Astrocyte of the spinal cord (primary cell): ENCODE results near the gene CACNB2.
A peak's percentile ranks its signal among the peaks of the same experiment; 100 is the strongest.
"Not testable (repeated sequence)": the region's sequence is repeated elsewhere in the genome, so short reads cannot be mapped to it uniquely, and the experiment has no call there.

Source experiments
- DNase-seq: peaks from one replicate; pipeline ENCODE4 v3.0.0; 2011; ENCODE audit warnings: low read depth, low spot score
- H3K4me3 ChIP-seq: 2 replicates; pipeline ENCODE4 v1.5.1; 2011; ENCODE audit warnings: low read depth, mild to moderate bottlenecking, low read length, moderate library complexity
- in situ Hi-C: cut with HindIII; loops from 2 replicates; pipeline ENCODE4 v1.10.0; 2017; ENCODE audit warnings: low sequenced_read_pairs
- TF ChIP-seq, protein P1 (sequence below): IDR thresholded peaks from 2 replicates; pipeline ENCODE4 v1.5.1; 2012; ENCODE audit warnings: low read depth, mild to moderate bottlenecking, low read length, inconsistent platforms

CACNB2 gene

GRCh38 chr10:18142151-18142550 is 1.9 kb downstream of the CACNB2 start:
- in situ Hi-C loops, result no loop called here
- TF ChIP-seq, protein P1, sequence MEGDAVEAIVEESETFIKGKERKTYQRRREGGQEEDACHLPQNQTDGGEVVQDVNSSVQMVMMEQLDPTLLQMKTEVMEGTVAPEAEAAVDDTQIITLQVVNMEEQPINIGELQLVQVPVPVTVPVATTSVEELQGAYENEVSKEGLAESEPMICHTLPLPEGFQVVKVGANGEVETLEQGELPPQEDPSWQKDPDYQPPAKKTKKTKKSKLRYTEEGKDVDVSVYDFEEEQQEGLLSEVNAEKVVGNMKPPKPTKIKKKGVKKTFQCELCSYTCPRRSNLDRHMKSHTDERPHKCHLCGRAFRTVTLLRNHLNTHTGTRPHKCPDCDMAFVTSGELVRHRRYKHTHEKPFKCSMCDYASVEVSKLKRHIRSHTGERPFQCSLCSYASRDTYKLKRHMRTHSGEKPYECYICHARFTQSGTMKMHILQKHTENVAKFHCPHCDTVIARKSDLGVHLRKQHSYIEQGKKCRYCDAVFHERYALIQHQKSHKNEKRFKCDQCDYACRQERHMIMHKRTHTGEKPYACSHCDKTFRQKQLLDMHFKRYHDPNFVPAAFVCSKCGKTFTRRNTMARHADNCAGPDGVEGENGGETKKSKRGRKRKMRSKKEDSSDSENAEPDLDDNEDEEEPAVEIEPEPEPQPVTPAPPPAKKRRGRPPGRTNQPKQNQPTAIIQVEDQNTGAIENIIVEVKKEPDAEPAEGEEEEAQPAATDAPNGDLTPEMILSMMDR, result no peak
- no peak overlapping the region for H3K4me3 ChIP-seq
- DNase-seq, result no peak

- TF ChIP-seq, protein P1, result no peak
- in situ Hi-C loops, result no loop called here
- H3K4me3 ChIP-seq, result no peak overlapping the region
- no peak for DNase-seq
Measured at GRCh38 chr10:18144396-18144795, 4.2 kb downstream of the CACNB2 start.

DNA sequence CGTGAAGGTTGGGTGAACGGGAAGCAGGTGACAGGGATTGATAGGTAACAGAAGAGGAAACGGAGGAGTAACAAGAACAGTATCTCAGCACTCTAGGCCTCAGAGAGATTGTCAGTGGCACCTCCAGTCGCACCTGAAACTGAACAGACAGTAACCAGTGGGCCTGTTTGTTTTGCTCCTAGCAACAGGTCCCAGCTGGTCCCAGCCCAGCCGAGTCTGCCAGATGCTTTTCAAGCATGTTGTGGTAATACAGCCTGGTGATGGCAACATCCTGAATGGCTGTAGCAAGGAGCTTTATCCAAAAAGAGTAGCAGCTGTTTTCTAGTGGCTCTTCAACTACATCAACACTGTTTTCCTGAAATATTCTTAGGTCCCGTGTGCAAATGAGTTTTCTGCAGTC is 4.7 kb downstream of the CACNB2 start:
- TF ChIP-seq, protein P1, result no peak
- H3K4me3 ChIP-seq, result no peak overlapping the region
- DNase-seq, result no peak
- in situ Hi-C loops, result no loop called here

GRCh38 chr10:18145652-18146051 is 5.4 kb downstream of the CACNB2 start:
- H3K4me3 ChIP-seq, result no peak overlapping the region
- TF ChIP-seq, protein P1, result no peak
- in situ Hi-C loops, result no loop called here
- peak; percentile 20 for DNase-seq

GRCh38 chr10:18149196-18149800 is 9.1 kb downstream of the CACNB2 start:
- in situ Hi-C loops, result no loop called here
- TF ChIP-seq, protein P1, result no peak
- H3K4me3 ChIP-seq, result no peak overlapping the region
- no peak for DNase-seq

DNA sequence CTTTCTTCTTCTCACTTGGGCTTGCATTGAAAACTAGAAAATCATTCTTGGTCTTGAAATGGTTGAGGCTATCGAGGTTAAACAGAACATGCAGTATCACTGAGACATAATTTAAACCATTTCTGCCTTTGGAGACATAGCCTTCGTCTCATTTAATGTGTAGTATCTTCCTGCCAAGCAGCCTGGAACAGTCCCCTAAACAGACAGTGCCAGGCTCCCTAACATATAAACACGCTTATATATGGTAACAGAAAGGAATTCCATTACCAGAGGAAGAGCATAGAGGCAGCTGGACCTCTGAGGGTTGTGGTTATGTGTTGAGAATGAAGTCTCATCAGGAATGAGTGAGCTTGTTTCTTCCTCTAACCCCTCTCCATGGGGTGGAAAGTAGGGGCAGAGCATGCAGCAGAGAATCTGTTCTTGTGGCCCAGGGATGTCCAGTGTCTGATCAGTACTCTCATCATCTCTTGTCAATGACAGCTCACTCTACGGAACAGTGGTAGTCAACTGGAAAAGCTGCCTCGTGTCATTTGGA is 11.2 kb downstream of the CACNB2 start:
- in situ Hi-C loops, result no loop called here
- no peak overlapping the region for H3K4me3 ChIP-seq
- DNase-seq, result no peak
- TF ChIP-seq, protein P1, result no peak

DNA sequence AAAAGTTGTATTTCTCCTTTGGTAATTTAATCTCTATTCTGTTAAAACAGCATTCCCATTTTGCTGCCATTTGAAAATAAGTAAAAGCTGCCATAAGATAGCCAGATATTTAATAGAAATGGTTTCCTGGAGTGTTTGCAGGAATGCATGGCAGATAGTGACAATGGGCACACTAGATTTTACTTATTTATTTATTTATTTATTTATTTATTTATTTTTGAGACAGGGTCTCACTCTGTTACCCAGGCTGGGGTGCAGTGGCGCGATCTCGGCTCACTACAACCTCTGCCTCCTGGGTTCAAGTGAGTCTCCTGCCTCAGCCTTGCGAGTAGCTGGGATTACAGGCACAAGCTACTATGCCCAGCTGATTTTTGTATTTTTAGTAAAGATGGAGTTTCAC is 13.2 kb downstream of the CACNB2 start:
- H3K4me3 ChIP-seq, DNase-seq, in situ Hi-C loops: not testable (repeated sequence)
